HepG2 (cell line): ENCODE results near the gene AMZ2. TPM values are rescaled to one million over a fixed set of nuclear protein-coding genes. Genes with fewer than 3 reads are reported as not detected.

Source experiments
- ATAC-seq: fragments of 200-7000 bp; cut with Tn5 transposase; 3 replicates; pipeline ENCODE4 v1.9.1; 2020; ENCODE audit warnings: mild to moderate bottlenecking, moderate library complexity
- BruUV-seq: library from RNA; stranded (reverse); fragments of 400-500 nt; replicated peaks from 2 replicates; lab custom pipeline; 2021; lab: Mats Ljungman, UMichigan
- CTCF ChIA-PET: fragments of 300-600 bp; formaldehyde crosslinking; extraction: SDS; loops from one replicate; lab custom pipeline; 2021; ENCODE audit warnings: low total read pairs, inconsistent platforms, low intra/inter-chr PET ratio; lab: Yijun Ruan, JAX
- POLR2A ChIA-PET: fragments of 350-600 bp; sonication (Branson Sonifier 250); formaldehyde crosslinking; loops from one replicate; lab custom pipeline; 2020; ENCODE audit warnings: antibody characterized with exemption, inconsistent platforms; lab: Yijun Ruan, JAX
- DNase-seq: peaks from one replicate; pipeline ENCODE4 v3.0.0-alpha.2; 2015; ENCODE audit warnings: low spot score
- FAIRE-seq: peaks from 3 replicates; lab custom pipeline; 2011; peaks lifted over from hg19 to GRCh38; lab: Jason Lieb, UNC
- H2AFZ ChIP-seq: one replicate; pipeline ENCODE4 v1.6.1; 2011; ENCODE audit warnings: low read length, inconsistent platforms
- H3K27ac ChIP-seq: fragments of 300-600 bp; 3 replicates; pipeline ENCODE4 v1.8.0; 2011; ENCODE audit warnings: mixed run types, mild to moderate bottlenecking, mixed read lengths, low read length, inconsistent platforms; ENCODE audit not compliant: insufficient read depth; ENCODE audit errors: extremely low read length
- H3K27me3 ChIP-seq, 2 experiments: fragments of 200-600 bp in 1 of 2; 2 replicates in 1 of 2; 3 replicates in 1 of 2; pipeline versions ENCODE4 v1.6.0 to v1.8.0; 2011; ENCODE audit warnings: low read length in 2 of 2, mild to moderate bottlenecking in 2 of 2, moderate library complexity in 2 of 2, inconsistent platforms in 1 of 2; ENCODE audit not compliant: insufficient read depth in 2 of 2, control insufficient read depth in 1 of 2
- H3K36me3 ChIP-seq, 2 experiments: fragments of 200-600 bp in 1 of 2; replicated peaks in 1 of 2; 2 replicates in 1 of 2; 3 replicates in 1 of 2; pipeline versions ENCODE4 v1.5.1 to v1.8.0; 2011; ENCODE audit warnings: low read length in 2 of 2, inconsistent platforms in 1 of 2; ENCODE audit not compliant: insufficient read depth in 2 of 2, control insufficient read depth in 1 of 2
- H3K4me1 ChIP-seq: 2 replicates; pipeline ENCODE4 v1.5.1; 2012; ENCODE audit warnings: low read length, inconsistent platforms; ENCODE audit not compliant: insufficient read depth
- H3K4me2 ChIP-seq: 2 replicates; pipeline ENCODE4 v1.6.0; 2011; ENCODE audit warnings: low read depth, low read length, inconsistent platforms
- H3K4me3 ChIP-seq, 3 experiments: fragments of 200-600 bp in 1 of 3; sonication (generic), shearing (Covaris generic) in 1 of 3; replicated peaks in 1 of 3; 2 replicates each; pipeline ENCODE4 v1.5.1; 2011 to 2016; ENCODE audit warnings: low read length in 3 of 3, inconsistent platforms in 2 of 3, low read depth in 2 of 3, mild to moderate bottlenecking in 2 of 3, control low read depth in 1 of 3, mixed read lengths in 1 of 3; ENCODE audit not compliant: insufficient read depth in 1 of 3
- H3K79me2 ChIP-seq: one replicate; pipeline ENCODE4 v1.6.1; 2011; ENCODE audit warnings: low read length, inconsistent platforms; ENCODE audit not compliant: insufficient read depth
- H3K9ac ChIP-seq: 2 replicates; pipeline ENCODE4 v1.6.0; 2011; ENCODE audit warnings: mild to moderate bottlenecking, low read depth, low read length, inconsistent platforms; ENCODE audit not compliant: insufficient read depth
- H3K9me3 ChIP-seq: 2 replicates; pipeline ENCODE4 v1.5.1; 2012; ENCODE audit warnings: mild to moderate bottlenecking, low read length
- H4K20me1 ChIP-seq: 2 replicates; pipeline ENCODE4 v1.6.0; 2011; ENCODE audit warnings: inconsistent platforms, mild to moderate bottlenecking, low read length, moderate library complexity; ENCODE audit not compliant: insufficient read depth
- ATRX ChIP-seq: sonication (generic); formaldehyde crosslinking; IDR thresholded peaks from 2 replicates; pipeline ENCODE4 v1.4.0; 2020; ENCODE audit warnings: missing genetic modification reagents, borderline replicate concordance
- CHD4 ChIP-seq: fragments of 200-600 bp; sonication (generic); IDR thresholded peaks from 2 replicates; pipeline ENCODE4 v1.7.0; 2017; ENCODE audit warnings: mild to moderate bottlenecking, low read length, borderline replicate concordance
- JUN ChIP-seq: sonication (generic); formaldehyde crosslinking; IDR thresholded peaks from 2 replicates; pipeline ENCODE4 v1.4.0; 2020; ENCODE audit warnings: mild to moderate bottlenecking, missing genetic modification reagents
- KLF9 ChIP-seq: IDR thresholded peaks from 2 replicates; pipeline ENCODE4 v1.6.1; 2016; ENCODE audit warnings: low read depth
- SOX6 ChIP-seq, 2 experiments: fragments of 450-650 bp in 1 of 2; sonication (generic) in 1 of 2; formaldehyde crosslinking in 1 of 2; IDR thresholded peaks; 2 replicates each; pipeline versions ENCODE4 v1.4.0 to v1.6.1; 2017 to 2020; ENCODE audit warnings: antibody characterized with exemption in 1 of 2, mild to moderate bottlenecking in 1 of 2, missing genetic modification reagents in 1 of 2
- ZNF329 ChIP-seq: sonication (generic); formaldehyde crosslinking; IDR thresholded peaks from 2 replicates; pipeline ENCODE4 v1.9.0; 2021; ENCODE audit warnings: low read depth, mild to moderate bottlenecking, missing genetic modification reagents
- ZNF343 ChIP-seq: sonication (generic); formaldehyde crosslinking; IDR thresholded peaks from 2 replicates; pipeline ENCODE4 v1.4.0; 2020; ENCODE audit warnings: mild to moderate bottlenecking, missing genetic modification reagents
- ZNF543 ChIP-seq: sonication (generic); formaldehyde crosslinking; IDR thresholded peaks from 2 replicates; pipeline ENCODE4 v1.4.0; 2020; ENCODE audit warnings: mild to moderate bottlenecking, missing genetic modification reagents
- WGBS: methylation state at CpG from one replicate; pipeline ENCODE4 v1.1.6; 2017; ENCODE audit warnings: low lambda C conversion rate; 5-methylcytosine and 5-hydroxymethylcytosine counted together
- in situ Hi-C: cut with HindIII; loops from 2 replicates; pipeline ENCODE4 v1.10.0; 2017; ENCODE audit warnings: low pct_unique_long_range_greater_than_20kb; ENCODE audit not compliant: extremely low pct_ligation_motif_present
- intact Hi-C: fragments of 100-400 bp; cut with micrococcal nuclease; formaldehyde crosslinking; loops from one replicate; pipeline ENCODE4 v1.10.0; 2022; ENCODE audit not compliant: unreplicated experiment
- polyA plus RNA-seq, 8 experiments: library from polyadenylated mRNA; depleted of rRNA in 3 of 8; stranded (reverse) in 7 of 8; unstranded in 1 of 8; fragments of >200 nt; fragmentation: Illumina TruSeq in 4 of 8; extraction: Trizol in 4 of 8; gene quantifications; 2 replicates each; pipeline versions ENCODE4 v1.2.1 to v1.2.3, GENCODE V29; 2011 to 2016; ENCODE audit warnings: low read depth in 4 of 8, missing spikeins in 1 of 8, mixed read lengths in 1 of 8; ENCODE audit not compliant: insufficient read depth in 1 of 8
- total RNA-seq, 5 experiments: library from RNA; depleted of rRNA; stranded (reverse); fragments of >200 nt; fragmentation: Illumina TruSeq; extraction: Trizol; gene quantifications; 2 replicates each; pipeline ENCODE4 v1.2.3, GENCODE V29; 2016; ENCODE audit warnings: low read depth in 1 of 5

The AMZ2 gene
- total and polyA plus RNA-seq, 2 of the 13 experiments (the other 11 are each of a cell fraction or from before 2014, with no cell fraction given) = 86.9 to 90.2 TPM

- ChIA-PET CTCF (interaction anchor here (1.2 to 2.3 kb wide), 3 partner anchors 32 to 258 kb away, joined by 3 to 15 read pairs (median 3); no protein-coding TSS in a partner anchor), POLR2A (interaction anchor here (0.6 to 1.9 kb wide), 5 partner anchors 24 to 185 kb away, joined by 3 to 7 read pairs (median 5); partner anchors contain the start of gene AMZ2)
- no peak for FAIRE-seq
- peak overlapping the region; percentile 68 to 85 (median 84); a peak in 5 of 6 replicates for H3K4me3 ChIP-seq
- peaks cover 9% of the 10 kb centered on the region for H3K79me2 ChIP-seq
- no peaks in the 10 kb centered on the region; the same call in 1 of the 2 replicates for H4K20me1 ChIP-seq
- in situ Hi-C loops (no loop called here), intact Hi-C loops (loop anchor here (5.0 kb wide), 1 partner anchor 43 kb away; the partner anchor contains the start of gene AMZ2)
- no peak overlapping the region for H2AFZ ChIP-seq
- no peak for TF ChIP-seq JUN (CRISPR knock-in tag)
- TF ChIP-seq KLF9 (CRISPR knock-in tag) = 0 out of 2 replicates have a peak, but pooled peaks have one; percentile 3
- WGBS = 5% methylated on average over 15 of the region's 22 CpGs
- no peak overlapping the region for H3K9ac ChIP-seq
- peaks cover 0 to 32% of the 10 kb centered on the region in 2 experiments; a peak in 4 of 5 replicates for H3K27me3 ChIP-seq
- no peak for ATAC-seq
- H3K9me3 ChIP-seq = no peaks in the 10 kb centered on the region
- no peak overlapping the region for H3K27ac ChIP-seq
- H3K4me2 ChIP-seq = peak overlapping the region; percentile 83
- peaks cover 3 to 6% of the 10 kb centered on the region in 2 experiments; a peak in 2 of 5 replicates for H3K36me3 ChIP-seq
- peaks cover 41% of the 10 kb centered on the region for H3K4me1 ChIP-seq
- no peak for DNase-seq
- no TSS peak for BruUV-seq
These were observed 43.1 kb upstream of the AMZ2 start for GRCh38 chr17:68204736-68205135.

- intact Hi-C loops = loop anchor here (5.0 kb wide), 1 partner anchor 42 kb away; the partner anchor contains the start of gene AMZ2
- no peaks in the 10 kb centered on the region for H4K20me1 ChIP-seq
- TF ChIP-seq CHD4 (no peak), ZNF343 (CRISPR knock-in tag) (0 out of 2 replicates have a peak, but pooled peaks have one; percentile 25), ZNF543 (CRISPR knock-in tag) (no peak; the same call in 1 of the 2 replicates), ATRX (CRISPR knock-in tag) (no peak), ZNF329 (CRISPR knock-in tag) (peak; percentile 67; the same call in 1 of the 2 replicates), SOX6 (IDR thresholded peaks at IDR 0.05) (no peak), SOX6 (CRISPR knock-in tag; IDR thresholded peaks at IDR 0.05) (peak; percentile 40; the same call in 1 of the 2 replicates)
These were observed 42.5 kb upstream of the AMZ2 start for GRCh38 chr17:68205251-68205807.

More at GRCh38 chr17:68205251-68205807, 42.5 kb upstream of the AMZ2 start:
- ChIA-PET POLR2A (interaction anchor here (0.6 to 1.9 kb wide), 6 partner anchors 24 to 252 kb away, joined by 3 to 7 read pairs (median 4); partner anchors contain the start of genes AMZ2 and WIPI1), CTCF (interaction anchor here (1.2 to 2.3 kb wide), 3 partner anchors 32 to 257 kb away, joined by 3 to 15 read pairs (median 3); no protein-coding TSS in a partner anchor)
- peaks cover 0 to 27% of the 10 kb centered on the region in 2 experiments; a peak in 4 of 5 replicates for H3K27me3 ChIP-seq
- H3K4me3 ChIP-seq = peak overlapping the region; percentile 68 to 85 (median 84); a peak in 5 of 6 replicates
- H3K4me2 ChIP-seq = peak overlapping the region; percentile 85
- in situ Hi-C loops = no loop called here
- peaks cover 35% of the 10 kb centered on the region for H3K4me1 ChIP-seq
- DNase-seq (peak; percentile 80), FAIRE-seq (no peak), ATAC-seq (peak; percentile 88)
- peak overlapping the region; percentile 64 for H3K9ac ChIP-seq
- no peaks in the 10 kb centered on the region for H3K9me3 ChIP-seq
- no TSS peak for BruUV-seq
- H3K36me3 ChIP-seq = peaks cover 3 to 9% of the 10 kb centered on the region in 2 experiments; a peak in 3 of 5 replicates
- H2AFZ ChIP-seq = no peak overlapping the region
- H3K79me2 ChIP-seq = peaks cover 9% of the 10 kb centered on the region
- H3K27ac ChIP-seq = peak overlapping the region; percentile 22
- 3% methylated on average over 16 of the region's 71 CpGs for WGBS
